Mesodermal cell (in vitro differentiated cells): Measurements from ENCODE around the gene PLAGL2.

ENCODE experiments used
- H3K27ac ChIP-seq: 2 replicates; pipeline ENCODE4 v1.7.0; 2013; ENCODE audit warnings: mild to moderate bottlenecking, low read depth, low read length, moderate library complexity; ENCODE audit not compliant: severe bottlenecking
- H3K36me3 ChIP-seq: 2 replicates; pipeline ENCODE4 v1.7.1; 2013; ENCODE audit warnings: mild to moderate bottlenecking, low read length, moderate library complexity; ENCODE audit not compliant: control insufficient read depth, insufficient read depth
- H3K4me1 ChIP-seq: one replicate; pipeline ENCODE4 v1.7.1; 2013; ENCODE audit warnings: mild to moderate bottlenecking, low read length; ENCODE audit not compliant: insufficient read depth, control insufficient read depth, poor library complexity, severe bottlenecking
- H3K4me3 ChIP-seq: 2 replicates; pipeline ENCODE4 v1.7.0; 2013; ENCODE audit warnings: low read length, control low read depth, mild to moderate bottlenecking; ENCODE audit not compliant: insufficient read depth, poor library complexity, severe bottlenecking; ENCODE audit errors: extremely low read depth
- H3K9me3 ChIP-seq: 2 replicates; pipeline ENCODE4 v1.7.1; 2013; ENCODE audit warnings: mild to moderate bottlenecking, low read length, moderate library complexity; ENCODE audit not compliant: control insufficient read depth
- WGBS, 2 experiments: methylation state at CpG; one replicate each; pipeline ENCODE4 v1.1.5; 2013; ENCODE audit warnings: missing lambda C conversion rate in 2 of 2; ENCODE audit not compliant: insufficient coverage in 2 of 2; 5-methylcytosine and 5-hydroxymethylcytosine counted together

Gene PLAGL2

DNA sequence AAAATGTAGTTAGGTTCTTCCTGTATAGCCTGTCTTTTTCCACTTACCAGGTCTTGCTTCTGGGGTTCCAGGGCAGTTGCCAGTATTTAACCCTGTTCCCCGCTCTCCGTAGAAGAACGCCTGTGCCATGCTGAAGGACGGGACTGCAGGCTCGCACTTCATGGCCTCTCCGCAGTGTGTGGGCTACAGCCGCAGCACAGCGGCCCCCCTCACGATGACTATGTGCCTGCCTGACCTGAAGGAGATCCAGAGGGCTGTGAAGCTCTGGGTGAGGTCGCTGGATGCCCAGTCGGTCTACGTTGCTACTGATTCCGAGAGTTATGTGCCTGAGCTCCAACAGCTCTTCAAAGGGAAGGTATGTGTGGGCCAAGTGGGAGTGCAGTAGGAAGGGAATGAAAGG is 23.2 kb upstream of the PLAGL2 start:
- WGBS, 2 experiments: 90 to 98% methylated on average over 13 of the region's 13 CpGs
- Histone ChIP-seq H3K4me3 (no peak overlapping the region), H3K9me3 (no peaks in the 10 kb centered on the region), H3K27ac (no peak overlapping the region), H3K4me1 (no peaks in the 10 kb centered on the region), H3K36me3 (peaks cover 86% of the 10 kb centered on the region)

DNA sequence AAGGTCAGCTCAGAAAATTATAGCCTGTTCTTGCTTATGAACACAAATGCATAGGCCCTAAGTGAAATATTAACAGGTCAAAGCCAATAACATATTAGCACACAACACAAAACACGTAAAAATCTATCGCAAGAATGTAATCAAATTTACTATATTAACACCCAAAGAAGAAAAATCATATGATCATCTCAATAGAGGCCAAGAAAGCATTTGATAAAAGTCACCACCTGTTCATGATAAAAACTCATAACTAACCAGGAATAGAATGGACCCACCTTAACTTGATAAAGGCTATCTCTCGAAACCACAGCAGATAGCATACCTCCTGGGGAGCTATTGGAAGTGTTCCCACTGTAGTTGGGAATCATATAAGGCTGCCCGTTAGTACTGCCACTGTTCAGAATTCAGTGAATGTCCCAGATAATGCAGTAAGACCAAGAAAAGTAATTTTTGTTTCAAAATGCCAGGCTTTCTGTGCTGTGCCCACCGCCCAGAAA is 21.8 kb upstream of the PLAGL2 start:
- Histone ChIP-seq H3K27ac (no peak overlapping the region), H3K4me3 (no peak overlapping the region), H3K4me1 (no peaks in the 10 kb centered on the region), H3K36me3 (peaks cover 79% of the 10 kb centered on the region), H3K9me3 (no peaks in the 10 kb centered on the region)
- 87 to 90% methylated on average over 2 to 3 of the region's 5 CpGs for WGBS, 2 experiments

DNA sequence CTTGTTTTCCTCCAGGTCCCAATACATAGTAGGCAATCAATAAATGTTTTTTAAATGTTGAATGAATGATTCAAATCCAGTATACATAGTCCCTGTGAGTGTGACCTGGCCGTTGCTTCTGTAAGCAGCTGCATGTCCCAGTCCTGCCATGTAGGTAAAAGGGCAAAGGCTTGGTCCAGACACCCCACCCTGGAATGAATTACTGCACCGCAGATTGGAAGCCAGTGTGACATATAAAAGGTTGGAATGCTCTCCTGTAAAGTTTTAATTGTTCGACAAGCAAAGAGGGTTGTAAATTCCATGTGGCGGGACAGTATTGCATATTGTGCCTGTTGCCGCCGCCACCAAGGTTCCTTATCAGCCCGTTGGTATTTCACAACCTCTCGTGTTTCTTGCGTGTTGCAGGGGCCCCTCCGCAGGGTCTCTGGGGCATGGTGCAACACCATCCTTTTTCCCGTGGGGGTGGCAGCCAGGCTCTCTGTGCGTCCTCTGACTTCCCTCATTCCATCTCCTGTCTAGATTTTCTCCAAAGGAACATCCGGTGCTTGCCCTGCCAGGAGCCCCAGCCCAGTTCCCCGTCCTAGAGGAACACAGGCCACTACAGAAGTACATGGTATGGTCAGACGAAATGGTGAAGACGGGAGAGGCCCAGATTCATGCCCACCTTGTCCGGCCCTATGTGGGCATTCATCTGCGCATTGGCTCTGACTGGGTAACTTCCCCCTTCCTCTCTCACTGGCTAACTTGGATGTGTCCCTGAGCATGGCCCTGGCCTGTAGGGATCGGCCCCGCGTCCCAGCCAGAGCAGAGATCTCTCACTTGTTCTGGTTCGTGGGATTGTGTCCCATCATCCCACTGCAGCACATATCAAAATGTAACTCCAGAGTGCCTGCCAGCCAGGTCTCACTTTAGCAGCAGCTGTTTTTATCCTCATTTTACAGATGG is 20.5 kb upstream of the PLAGL2 start:
- no peaks in the 10 kb centered on the region for H3K4me1 ChIP-seq
- no peaks in the 10 kb centered on the region for H3K9me3 ChIP-seq
- WGBS, 2 experiments: 91 to 96% methylated on average over 22 of the region's 22 CpGs
- H3K27ac ChIP-seq: no peak overlapping the region
- H3K4me3 ChIP-seq: no peak overlapping the region
- peaks cover 80% of the 10 kb centered on the region for H3K36me3 ChIP-seq

DNA sequence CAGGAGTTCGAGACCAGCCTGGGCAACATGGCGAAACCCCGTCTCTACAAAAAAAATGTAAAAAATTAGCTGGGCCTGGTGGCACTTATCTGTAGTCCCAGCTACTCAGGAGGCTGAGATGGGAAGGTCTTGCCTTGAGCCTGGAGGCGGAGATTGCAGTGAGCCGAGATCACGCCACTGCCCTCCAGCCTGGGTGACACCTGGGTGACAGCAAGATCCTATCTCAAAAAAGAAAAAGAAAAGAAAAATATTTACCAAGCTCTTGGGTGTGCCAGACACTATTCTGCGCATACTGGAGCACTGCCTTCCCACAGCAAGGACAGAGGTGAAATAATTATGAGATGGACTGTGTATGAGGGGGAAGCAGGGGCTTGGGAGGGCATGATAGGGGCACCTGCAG is 19.8 kb upstream of the PLAGL2 start:
- no peak overlapping the region for H3K27ac ChIP-seq
- WGBS, 2 experiments: 93 to 100% methylated on average over 5 to 6 of the region's 7 CpGs
- no peaks in the 10 kb centered on the region for H3K4me1 ChIP-seq
- no peaks in the 10 kb centered on the region for H3K9me3 ChIP-seq
- H3K36me3 ChIP-seq: peaks cover 80% of the 10 kb centered on the region
- no peak overlapping the region for H3K4me3 ChIP-seq

DNA sequence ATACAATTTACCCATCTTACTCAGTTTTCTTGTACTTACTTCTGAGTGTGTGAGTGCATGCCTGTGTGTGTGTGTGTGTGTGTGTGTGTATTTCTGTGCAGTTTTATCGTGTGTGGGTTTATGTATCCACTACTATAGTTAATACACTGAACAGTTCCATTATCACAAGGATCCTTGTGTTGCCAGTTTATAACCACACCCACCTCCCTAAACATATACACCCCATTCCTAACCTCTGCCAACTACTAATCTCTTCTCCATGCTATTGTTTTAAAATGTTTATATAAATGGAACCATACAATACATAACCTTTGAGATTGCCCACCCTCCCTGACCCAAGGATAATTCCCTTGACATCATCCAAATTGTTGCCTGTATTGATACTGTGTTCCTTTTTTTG is 18.8 kb upstream of the PLAGL2 start:
- Histone ChIP-seq H3K9me3 (no peaks in the 10 kb centered on the region), H3K36me3 (peaks cover 79% of the 10 kb centered on the region), H3K4me1 (no peaks in the 10 kb centered on the region), H3K4me3 (no peak overlapping the region), H3K27ac (no peak overlapping the region)
- WGBS, 2 experiments: no CpG with 5 or more reads among the region's 1 CpG

DNA sequence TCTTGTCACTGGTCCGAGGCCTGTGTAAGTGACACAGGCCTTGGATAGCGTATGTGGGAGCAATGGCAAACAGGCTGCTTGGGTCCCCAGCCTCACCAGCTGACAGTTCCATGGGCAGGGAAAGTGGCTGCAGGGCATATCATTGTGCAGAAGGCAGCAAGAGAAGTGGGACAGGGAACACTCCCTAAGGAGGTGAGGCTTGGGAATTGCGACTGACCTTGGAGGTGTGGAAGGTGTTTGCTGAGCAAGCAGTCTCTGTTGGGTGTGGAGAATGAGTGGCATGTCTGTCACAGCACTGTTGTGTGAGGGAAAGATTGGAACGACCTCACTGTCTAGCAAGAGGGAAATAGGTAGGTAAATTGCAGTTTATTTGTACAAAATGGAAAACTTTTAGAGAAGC is 16.9 kb upstream of the PLAGL2 start:
- no peaks in the 10 kb centered on the region for H3K9me3 ChIP-seq
- 92 to 97% methylated on average over 3 to 4 of the region's 4 CpGs for WGBS, 2 experiments
- no peak overlapping the region for H3K4me3 ChIP-seq

DNA sequence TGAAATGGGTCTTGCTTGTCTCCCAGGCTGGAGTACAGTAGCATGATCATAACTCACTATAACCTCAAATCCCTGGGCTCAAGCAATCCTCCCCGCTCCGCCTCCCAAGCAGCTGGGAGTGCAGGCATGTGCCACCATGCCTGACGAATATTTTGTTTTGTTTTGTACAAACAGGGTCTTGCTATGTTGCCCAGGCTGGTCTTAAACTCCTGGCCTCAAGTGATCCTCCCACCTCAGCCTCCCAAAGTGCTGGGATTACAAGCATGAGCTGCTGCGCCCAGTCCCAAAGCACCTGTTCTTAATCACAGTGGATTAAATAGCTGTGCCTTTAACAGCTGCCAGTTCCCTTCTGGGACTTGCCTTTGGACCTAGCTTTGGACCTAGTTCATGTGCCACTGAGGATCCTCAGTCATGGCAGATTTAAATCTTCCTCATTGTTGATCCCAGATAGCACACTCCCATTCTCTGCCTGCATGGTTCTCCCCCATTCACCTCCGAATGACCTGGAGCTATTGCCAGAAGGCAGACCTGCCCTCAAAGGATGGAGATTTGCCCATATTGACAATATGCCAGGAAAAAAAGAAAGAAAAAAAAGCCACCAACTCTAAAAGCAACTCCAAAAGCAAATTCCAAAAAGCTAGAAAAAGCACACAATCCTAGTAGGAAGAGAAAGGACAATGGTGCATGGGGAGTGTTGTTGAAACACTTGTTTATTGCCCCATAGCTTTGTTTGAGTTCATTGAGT is 10.8 kb upstream of the PLAGL2 start:
- Histone ChIP-seq H3K9me3 (no peaks in the 10 kb centered on the region), H3K4me3 (no peak overlapping the region), H3K4me1 (peaks cover 12% of the 10 kb centered on the region), H3K27ac (no peak overlapping the region), H3K36me3 (peaks cover 92% of the 10 kb centered on the region)
- whole genome bisulfite sequencing, 2 experiments: 97 to 98% methylated on average over 3 to 4 of the region's 5 CpGs

More for the DNA sequence above, 16.9 kb upstream of the PLAGL2 start:
- H3K4me1 ChIP-seq: no peaks in the 10 kb centered on the region
- no peak overlapping the region for H3K27ac ChIP-seq
- H3K36me3 ChIP-seq: peaks cover 80% of the 10 kb centered on the region

DNA sequence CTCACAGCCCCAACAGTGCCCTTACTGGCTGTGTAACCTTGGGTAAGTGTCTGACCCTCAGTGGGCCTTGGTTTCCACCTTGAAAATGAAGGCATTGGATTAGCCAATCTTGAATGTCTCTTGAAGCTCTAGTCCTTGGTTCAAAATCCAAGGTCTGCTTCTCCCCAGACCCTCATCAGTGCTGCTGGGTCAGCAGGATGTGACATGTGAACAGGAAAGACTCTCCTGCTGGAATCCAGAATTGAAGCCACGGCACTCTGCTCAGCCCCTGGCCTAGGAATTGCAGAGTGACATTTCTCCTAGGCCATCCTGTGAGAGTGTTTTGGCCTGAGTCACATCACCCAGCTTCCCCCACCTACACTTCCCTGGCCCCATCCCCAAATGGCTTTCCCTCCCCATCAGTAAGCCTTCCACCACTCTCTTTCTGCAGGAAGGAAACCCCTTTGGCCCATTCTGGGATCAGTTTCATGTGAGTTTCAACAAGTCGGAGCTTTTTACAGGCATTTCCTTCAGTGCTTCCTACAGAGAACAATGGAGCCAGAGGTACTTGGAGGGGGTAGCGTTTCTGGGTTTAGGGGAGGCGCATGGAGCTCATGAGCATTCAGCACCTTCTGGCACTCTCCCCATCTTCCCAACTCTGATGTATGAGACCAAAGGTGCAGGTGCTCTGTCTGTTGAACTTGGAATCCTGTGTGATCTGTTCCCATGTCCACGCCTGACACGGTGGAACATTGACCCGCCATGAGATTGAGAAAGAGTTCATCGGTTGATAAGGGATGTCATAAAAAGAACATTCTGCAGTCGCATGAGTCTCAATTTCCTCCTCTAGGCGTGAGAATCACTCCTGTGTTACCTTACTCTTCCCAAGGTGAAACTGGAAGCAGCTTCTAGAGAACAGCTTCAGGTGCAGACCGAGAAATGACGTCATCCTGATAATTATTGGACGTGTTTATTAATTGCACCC is 8.9 kb upstream of the PLAGL2 start:
- Histone ChIP-seq H3K36me3 (peaks cover 91% of the 10 kb centered on the region), H3K4me1 (peaks cover 12% of the 10 kb centered on the region), H3K9me3 (no peaks in the 10 kb centered on the region), H3K4me3 (no peak overlapping the region), H3K27ac (no peak overlapping the region)
- 92 to 95% methylated on average over 10 to 12 of the region's 13 CpGs for WGBS, 2 experiments

DNA sequence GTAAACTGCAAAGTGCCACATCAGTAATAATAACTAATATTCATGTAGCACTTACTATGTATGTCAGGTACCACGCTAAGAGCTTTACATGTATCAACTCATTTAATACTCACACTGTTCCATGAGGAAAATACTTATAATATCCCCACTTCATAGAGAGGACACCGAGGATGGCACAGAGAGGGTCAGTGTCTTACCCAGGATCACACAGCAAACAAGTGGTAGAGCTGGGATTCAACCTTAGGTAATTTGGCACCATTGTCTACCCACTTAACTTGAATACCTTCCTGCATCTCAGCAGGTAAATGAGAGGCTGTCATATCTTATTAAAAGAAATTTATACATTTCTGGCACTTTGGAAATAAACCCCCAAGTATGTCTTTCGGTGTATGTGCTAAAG is 8.2 kb upstream of the PLAGL2 start:
- 83 to 90% methylated on average over 1 to 2 of the region's 3 CpGs for WGBS, 2 experiments
- Histone ChIP-seq H3K4me1 (peaks cover 12% of the 10 kb centered on the region), H3K36me3 (peaks cover 87% of the 10 kb centered on the region), H3K9me3 (no peaks in the 10 kb centered on the region), H3K4me3 (no peak overlapping the region), H3K27ac (no peak overlapping the region)

DNA sequence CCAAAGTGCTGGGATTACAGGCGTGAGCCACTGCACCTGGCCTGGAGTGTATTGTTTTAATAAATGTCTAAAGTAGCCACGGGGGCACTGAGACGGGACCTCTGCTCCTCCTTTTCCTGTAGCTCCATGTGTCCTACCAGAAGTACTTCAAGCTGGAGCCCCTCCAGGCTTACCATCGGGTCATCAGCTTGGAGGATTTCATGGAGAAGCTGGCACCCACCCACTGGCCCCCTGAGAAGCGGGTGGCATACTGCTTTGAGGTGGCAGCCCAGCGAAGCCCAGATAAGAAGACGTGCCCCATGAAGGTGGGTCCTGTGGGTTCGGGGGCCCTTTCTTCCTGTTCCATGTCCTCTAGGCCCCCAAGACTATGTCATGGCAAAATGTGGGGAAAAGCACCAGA is 7.6 kb upstream of the PLAGL2 start:
- 95 to 97% methylated on average over 7 to 8 of the region's 8 CpGs for WGBS, 2 experiments
- H3K9me3 ChIP-seq: no peaks in the 10 kb centered on the region
- no peak overlapping the region for H3K27ac ChIP-seq
- H3K4me1 ChIP-seq: peaks cover 12% of the 10 kb centered on the region
- H3K36me3 ChIP-seq: peaks cover 83% of the 10 kb centered on the region
- H3K4me3 ChIP-seq: no peak overlapping the region
